ENCODE data around the gene CAVIN2. TPM values are rescaled to one million over a fixed set of nuclear protein-coding genes. Genes with fewer than 3 reads are reported as not detected.

The CAVIN2 gene
- total and polyA plus RNA-seq, 9 of the 15 experiments (the other 6 are each of a cell fraction or from before 2014, with no cell fraction given), result 20.6 to 92.4 (median 69.0) TPM

GRCh38 chr2:191857886-191858285, 11.0 kb upstream of the CAVIN2 start:
- whole genome bisulfite sequencing (ENCODE audit: insufficient coverage, low coverage, missing lambda C conversion rate), result 61% methylated on average over 3 of the region's 3 CpGs
- ATAC-seq, result no peak
- peak; percentile 52 for FAIRE-seq
- in situ Hi-C loops (cut with MboI) (no loop called here), intact Hi-C loops (cut with micrococcal nuclease) (no loop called here)
- Histone ChIP-seq H3K36me3 (ENCODE audit: control insufficient read depth, insufficient read depth, low read length) (no peaks in the 10 kb centered on the region), H3K9me1 (ENCODE audit: control insufficient read depth, insufficient read depth, low read length) (no peaks in the 10 kb centered on the region), H3K9me3 (replicated peaks; ENCODE audit: control insufficient read depth, insufficient read depth, low read depth, low read length) (no peaks in the 10 kb centered on the region), H4K20me1 (replicated peaks; ENCODE audit: control insufficient read depth, insufficient read depth, low read length) (no peaks in the 10 kb centered on the region), H3K4me3 (no peak overlapping the region), H3K79me2 (ENCODE audit: control insufficient read depth, insufficient read depth, low read length) (peaks cover 47% of the 10 kb centered on the region), H3K4me1 (replicated peaks in 1 of 2; ENCODE audit: control insufficient read depth in 2 of 2, insufficient read depth in 2 of 2, low read length in 2 of 2) (peaks cover 0 to 22% of the 10 kb centered on the region in 2 experiments; a peak in 3 of 5 replicates), H3K27ac (ENCODE audit: extremely low read depth, low read depth, low read length) (no peak overlapping the region), H3K4me2 (ENCODE audit: insufficient read depth, low read length) (no peak overlapping the region), H2AFZ (ENCODE audit: low read depth, low read length) (no peak overlapping the region), H3K27me3 (ENCODE audit: control insufficient read depth in 2 of 2, insufficient read depth in 2 of 2, low read length in 2 of 2) (no peaks in the 10 kb centered on the region), H3K9ac (ENCODE audit: insufficient read depth in 1 of 2, low read depth in 2 of 2, low read length in 2 of 2) (no peak overlapping the region)
- BruUV-seq (replicated peaks), result no TSS peak
- no peak for DNase-seq (ENCODE audit: extremely low read depth in 1 of 4, low spot score in 3 of 4)
- ChIA-PET POLR2A (no interaction called here), CTCF (ENCODE audit: low intra/inter-chr PET ratio) (interaction anchor here (0.6 kb wide), 1 partner anchor 60 kb away, joined by 5 read pairs; no protein-coding TSS in a partner anchor)
- TF ChIP-seq LARP7 (IDR thresholded peaks at IDR 0.05), result no peak
- TF ChIP-seq NFIC (IDR thresholded peaks at IDR 0.05), result peak; percentile 65

GRCh38 chr2:191857259-191857805, 10.4 kb upstream of the CAVIN2 start:
- no peak for FAIRE-seq
- POLR2A ChIA-PET, result no interaction called here
- CTCF ChIA-PET (ENCODE audit: low intra/inter-chr PET ratio), result no interaction called here
- no peak for DNase-seq (ENCODE audit: extremely low read depth in 1 of 4, low spot score in 3 of 4)
- H3K9me3 ChIP-seq (replicated peaks; ENCODE audit: control insufficient read depth, insufficient read depth, low read depth, low read length), result no peaks in the 10 kb centered on the region
- TF ChIP-seq SMAD2 (IDR thresholded peaks at IDR 0.05; ENCODE audit: low read depth, low read length), result no peak
- TF ChIP-seq SIN3B (IDR thresholded peaks at IDR 0.05; ENCODE audit: low read depth), result no peak
- no peak for TF ChIP-seq KLF10 (CRISPR knock-in tag; IDR thresholded peaks at IDR 0.05)
- TF ChIP-seq SMARCE1 (IDR thresholded peaks at IDR 0.05), result no peak
- TF ChIP-seq FOXO4 (CRISPR knock-in tag; IDR thresholded peaks at IDR 0.05), result no peak
- no peak for TF ChIP-seq KDM1A (IDR thresholded peaks at IDR 0.05)
- no peak for TF ChIP-seq PHTF2 (CRISPR knock-in tag; IDR thresholded peaks at IDR 0.05)
- no peak for TF ChIP-seq NCOA6 (IDR thresholded peaks at IDR 0.05)
- H3K36me3 ChIP-seq (ENCODE audit: control insufficient read depth, insufficient read depth, low read length), result no peaks in the 10 kb centered on the region
- intact Hi-C loops (cut with micrococcal nuclease) (no loop called here), in situ Hi-C loops (cut with MboI) (no loop called here)
- H3K27ac ChIP-seq (ENCODE audit: extremely low read depth, low read depth, low read length), result no peak overlapping the region
- H3K4me1 ChIP-seq (replicated peaks in 1 of 2; ENCODE audit: control insufficient read depth in 2 of 2, insufficient read depth in 2 of 2, low read length in 2 of 2), result peaks cover 0 to 23% of the 10 kb centered on the region in 2 experiments; a peak in 3 of 5 replicates
- no peaks in the 10 kb centered on the region for H4K20me1 ChIP-seq (replicated peaks; ENCODE audit: control insufficient read depth, insufficient read depth, low read length)
- H3K4me3 ChIP-seq, result no peak overlapping the region
- no TSS peak for BruUV-seq (replicated peaks)
- H3K79me2 ChIP-seq (ENCODE audit: control insufficient read depth, insufficient read depth, low read length), result peaks cover 52% of the 10 kb centered on the region
- H3K4me2 ChIP-seq (ENCODE audit: insufficient read depth, low read length), result no peak overlapping the region
- H3K27me3 ChIP-seq (ENCODE audit: control insufficient read depth in 2 of 2, insufficient read depth in 2 of 2, low read length in 2 of 2), result no peaks in the 10 kb centered on the region
- no peak for ATAC-seq
- no peak overlapping the region for H2AFZ ChIP-seq (ENCODE audit: low read depth, low read length)
- no peak overlapping the region for H3K9ac ChIP-seq (ENCODE audit: insufficient read depth in 1 of 2, low read depth in 2 of 2, low read length in 2 of 2)
- no peaks in the 10 kb centered on the region for H3K9me1 ChIP-seq (ENCODE audit: control insufficient read depth, insufficient read depth, low read length)
- 71% methylated on average over 2 of the region's 2 CpGs for WGBS (ENCODE audit: insufficient coverage, low coverage, missing lambda C conversion rate)

Data from K562 (cell line).